HL-60 (cell line): ENCODE data around the gene AGMO.

Experiments
- DNase-seq, 2 experiments: peaks; one replicate each; pipeline ENCODE4 v3.0.0-alpha.2; 2010 to 2020; ENCODE audit warnings: low read depth in 1 of 2, low spot score in 1 of 2
- H3K27ac ChIP-seq: fragments of 250-450 bp; sonication (Bioruptor Pico); replicated peaks from 2 replicates; pipeline ENCODE4 v1.5.1; 2020; ENCODE audit warnings: mild to moderate bottlenecking, moderate library complexity
- H3K27me3 ChIP-seq: fragments of 250-450 bp; sonication (Bioruptor Pico); 2 replicates; pipeline ENCODE4 v1.5.1; 2021; ENCODE audit warnings: mild to moderate bottlenecking, moderate library complexity; ENCODE audit not compliant: insufficient read depth, poor library complexity, severe bottlenecking
- H3K4me3 ChIP-seq: replicated peaks from 2 replicates; pipeline ENCODE4 v1.5.1; 2011; ENCODE audit warnings: mild to moderate bottlenecking, control low read depth, low read length; ENCODE audit not compliant: insufficient read depth
- GABPA ChIP-seq: IDR thresholded peaks from 2 replicates; pipeline ENCODE4 v1.6.1; 2012; ENCODE audit warnings: low read depth
- POLR2AphosphoS5 ChIP-seq: IDR thresholded peaks from 2 replicates; pipeline ENCODE4 v1.6.1; 2012; ENCODE audit warnings: low read depth
- SPI1 ChIP-seq: IDR thresholded peaks from 2 replicates; pipeline ENCODE4 v1.6.1; 2012; ENCODE audit warnings: low read depth, mild to moderate bottlenecking, borderline replicate concordance
- TF ChIP-seq, protein P1 (sequence below): IDR thresholded peaks from one replicate; pipeline ENCODE4 v1.5.1; 2011; ENCODE audit warnings: low read length, control low read depth, inconsistent platforms; ENCODE audit not compliant: insufficient read depth
- TF ChIP-seq, protein P2 (sequence below): IDR thresholded peaks from 2 replicates; pipeline ENCODE4 v1.6.1; 2012; ENCODE audit warnings: low read depth; ENCODE audit not compliant: insufficient replicate concordance

AGMO gene

GRCh38 chr7:15345216-15345615 is 216.6 kb downstream of the AGMO start:
- no peak for DNase-seq
- no peak overlapping the region for H3K27ac ChIP-seq
- TF ChIP-seq POLR2AphosphoS5: no peak
- no peak for TF ChIP-seq SPI1
- TF ChIP-seq GABPA: no peak
- TF ChIP-seq, protein P1, sequence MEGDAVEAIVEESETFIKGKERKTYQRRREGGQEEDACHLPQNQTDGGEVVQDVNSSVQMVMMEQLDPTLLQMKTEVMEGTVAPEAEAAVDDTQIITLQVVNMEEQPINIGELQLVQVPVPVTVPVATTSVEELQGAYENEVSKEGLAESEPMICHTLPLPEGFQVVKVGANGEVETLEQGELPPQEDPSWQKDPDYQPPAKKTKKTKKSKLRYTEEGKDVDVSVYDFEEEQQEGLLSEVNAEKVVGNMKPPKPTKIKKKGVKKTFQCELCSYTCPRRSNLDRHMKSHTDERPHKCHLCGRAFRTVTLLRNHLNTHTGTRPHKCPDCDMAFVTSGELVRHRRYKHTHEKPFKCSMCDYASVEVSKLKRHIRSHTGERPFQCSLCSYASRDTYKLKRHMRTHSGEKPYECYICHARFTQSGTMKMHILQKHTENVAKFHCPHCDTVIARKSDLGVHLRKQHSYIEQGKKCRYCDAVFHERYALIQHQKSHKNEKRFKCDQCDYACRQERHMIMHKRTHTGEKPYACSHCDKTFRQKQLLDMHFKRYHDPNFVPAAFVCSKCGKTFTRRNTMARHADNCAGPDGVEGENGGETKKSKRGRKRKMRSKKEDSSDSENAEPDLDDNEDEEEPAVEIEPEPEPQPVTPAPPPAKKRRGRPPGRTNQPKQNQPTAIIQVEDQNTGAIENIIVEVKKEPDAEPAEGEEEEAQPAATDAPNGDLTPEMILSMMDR: no peak
- TF ChIP-seq, protein P2, sequence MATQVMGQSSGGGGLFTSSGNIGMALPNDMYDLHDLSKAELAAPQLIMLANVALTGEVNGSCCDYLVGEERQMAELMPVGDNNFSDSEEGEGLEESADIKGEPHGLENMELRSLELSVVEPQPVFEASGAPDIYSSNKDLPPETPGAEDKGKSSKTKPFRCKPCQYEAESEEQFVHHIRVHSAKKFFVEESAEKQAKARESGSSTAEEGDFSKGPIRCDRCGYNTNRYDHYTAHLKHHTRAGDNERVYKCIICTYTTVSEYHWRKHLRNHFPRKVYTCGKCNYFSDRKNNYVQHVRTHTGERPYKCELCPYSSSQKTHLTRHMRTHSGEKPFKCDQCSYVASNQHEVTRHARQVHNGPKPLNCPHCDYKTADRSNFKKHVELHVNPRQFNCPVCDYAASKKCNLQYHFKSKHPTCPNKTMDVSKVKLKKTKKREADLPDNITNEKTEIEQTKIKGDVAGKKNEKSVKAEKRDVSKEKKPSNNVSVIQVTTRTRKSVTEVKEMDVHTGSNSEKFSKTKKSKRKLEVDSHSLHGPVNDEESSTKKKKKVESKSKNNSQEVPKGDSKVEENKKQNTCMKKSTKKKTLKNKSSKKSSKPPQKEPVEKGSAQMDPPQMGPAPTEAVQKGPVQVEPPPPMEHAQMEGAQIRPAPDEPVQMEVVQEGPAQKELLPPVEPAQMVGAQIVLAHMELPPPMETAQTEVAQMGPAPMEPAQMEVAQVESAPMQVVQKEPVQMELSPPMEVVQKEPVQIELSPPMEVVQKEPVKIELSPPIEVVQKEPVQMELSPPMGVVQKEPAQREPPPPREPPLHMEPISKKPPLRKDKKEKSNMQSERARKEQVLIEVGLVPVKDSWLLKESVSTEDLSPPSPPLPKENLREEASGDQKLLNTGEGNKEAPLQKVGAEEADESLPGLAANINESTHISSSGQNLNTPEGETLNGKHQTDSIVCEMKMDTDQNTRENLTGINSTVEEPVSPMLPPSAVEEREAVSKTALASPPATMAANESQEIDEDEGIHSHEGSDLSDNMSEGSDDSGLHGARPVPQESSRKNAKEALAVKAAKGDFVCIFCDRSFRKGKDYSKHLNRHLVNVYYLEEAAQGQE: no peak
- H3K4me3 ChIP-seq: no peak overlapping the region
- H3K27me3 ChIP-seq: no peaks in the 10 kb centered on the region

DNA sequence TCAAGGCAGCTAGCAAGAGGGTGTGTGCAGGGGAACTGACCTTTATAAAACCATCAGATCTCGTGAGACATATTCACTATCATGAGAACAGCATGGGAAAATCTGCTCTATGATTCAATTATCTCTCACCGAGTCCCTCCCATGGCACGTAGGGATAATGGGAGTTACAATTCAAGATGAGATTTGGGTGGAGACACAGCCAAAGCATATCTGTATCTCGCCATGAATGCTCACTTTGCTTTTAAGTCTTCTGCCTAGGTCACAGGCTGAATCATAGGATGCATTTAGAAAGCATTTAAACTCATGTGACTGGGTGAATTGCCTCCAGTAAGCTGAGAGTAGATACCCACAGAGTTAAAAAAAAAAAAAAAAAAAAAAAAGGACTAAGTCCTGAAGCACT is 220.0 kb downstream of the AGMO start:
- Histone ChIP-seq H3K27me3 (no peaks in the 10 kb centered on the region), H3K4me3 (no peak overlapping the region), H3K27ac (no peak overlapping the region)
- DNase-seq: no peak
- TF ChIP-seq, protein P1: no peak
- TF ChIP-seq POLR2AphosphoS5 (no peak), SPI1 (no peak), GABPA (no peak)
- TF ChIP-seq, protein P2: no peak

- no peak for TF ChIP-seq POLR2AphosphoS5
- TF ChIP-seq GABPA: no peak
- TF ChIP-seq, protein P2: no peak
- TF ChIP-seq SPI1: no peak
- TF ChIP-seq, protein P1: no peak
- DNase-seq: no peak
- no peaks in the 10 kb centered on the region for H3K27me3 ChIP-seq
- no peak overlapping the region for H3K27ac ChIP-seq
- no peak overlapping the region for H3K4me3 ChIP-seq
These were observed 225.7 kb downstream of the AGMO start for GRCh38 chr7:15336146-15336545.
